ENCODE results near the gene TFF3. TPM values are rescaled to one million over a fixed set of nuclear protein-coding genes. Genes with fewer than 3 reads are reported as not detected.

TFF3 gene
- total RNA-seq, 4 donors from 2014 or later = 1.8 to 23.6 (median 11.6) TPM

GRCh38 chr21:42346866-42347600, 31.8 kb upstream of the TFF3 start:
- TF ChIP-seq, protein P1, sequence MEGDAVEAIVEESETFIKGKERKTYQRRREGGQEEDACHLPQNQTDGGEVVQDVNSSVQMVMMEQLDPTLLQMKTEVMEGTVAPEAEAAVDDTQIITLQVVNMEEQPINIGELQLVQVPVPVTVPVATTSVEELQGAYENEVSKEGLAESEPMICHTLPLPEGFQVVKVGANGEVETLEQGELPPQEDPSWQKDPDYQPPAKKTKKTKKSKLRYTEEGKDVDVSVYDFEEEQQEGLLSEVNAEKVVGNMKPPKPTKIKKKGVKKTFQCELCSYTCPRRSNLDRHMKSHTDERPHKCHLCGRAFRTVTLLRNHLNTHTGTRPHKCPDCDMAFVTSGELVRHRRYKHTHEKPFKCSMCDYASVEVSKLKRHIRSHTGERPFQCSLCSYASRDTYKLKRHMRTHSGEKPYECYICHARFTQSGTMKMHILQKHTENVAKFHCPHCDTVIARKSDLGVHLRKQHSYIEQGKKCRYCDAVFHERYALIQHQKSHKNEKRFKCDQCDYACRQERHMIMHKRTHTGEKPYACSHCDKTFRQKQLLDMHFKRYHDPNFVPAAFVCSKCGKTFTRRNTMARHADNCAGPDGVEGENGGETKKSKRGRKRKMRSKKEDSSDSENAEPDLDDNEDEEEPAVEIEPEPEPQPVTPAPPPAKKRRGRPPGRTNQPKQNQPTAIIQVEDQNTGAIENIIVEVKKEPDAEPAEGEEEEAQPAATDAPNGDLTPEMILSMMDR (IDR thresholded peaks at IDR 0.05) = no peak
- ATAC-seq (ENCODE audit: low FRiP score) (no peak), DNase-seq (ENCODE audit: low spot score) (no peak)

DNA sequence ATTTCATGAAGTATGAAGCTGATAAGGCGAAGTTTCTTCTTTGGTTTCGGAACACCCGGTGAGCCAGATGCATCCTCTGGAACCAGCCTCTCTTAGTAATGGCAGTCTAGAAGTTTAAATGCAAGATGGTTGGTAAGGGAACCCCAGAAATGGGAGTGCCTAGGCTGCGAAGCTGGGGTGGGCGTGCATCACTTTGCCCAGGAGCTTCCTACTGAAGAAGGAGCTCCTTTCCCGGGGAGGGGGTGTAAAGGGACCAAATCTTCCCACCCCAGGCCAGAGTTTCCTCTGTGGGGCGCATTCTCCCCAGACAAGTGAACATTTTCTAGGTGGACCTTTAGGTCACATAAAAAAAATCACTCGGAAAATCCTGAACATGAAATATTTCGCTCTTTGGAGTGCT, 31.2 kb upstream of the TFF3 start:
- ATAC-seq (ENCODE audit: low FRiP score) (no peak), DNase-seq (ENCODE audit: low spot score) (no peak)
- TF ChIP-seq, protein P1 (IDR thresholded peaks at IDR 0.05) = no peak

DNA sequence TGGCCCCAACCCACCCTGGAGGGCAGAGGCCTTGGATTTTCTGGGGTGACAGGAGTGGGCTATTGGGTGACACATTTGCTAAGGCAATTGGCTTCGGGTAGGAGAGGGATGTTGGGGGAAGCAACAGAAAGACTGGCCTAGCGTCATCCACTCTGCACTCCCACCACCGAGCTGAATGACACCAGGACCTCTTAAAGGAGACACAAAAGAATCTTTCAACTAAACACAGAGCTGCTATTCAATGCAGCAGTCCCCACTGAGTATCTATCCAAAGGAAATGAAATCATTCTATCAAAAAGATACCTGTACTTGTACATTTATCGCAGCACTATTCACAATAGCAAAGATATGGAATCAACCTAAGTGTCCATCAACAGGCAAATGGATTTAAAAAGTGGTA, 29.4 kb upstream of the TFF3 start:
- TF ChIP-seq, protein P1 (IDR thresholded peaks at IDR 0.05) = no peak
- no peak for DNase-seq (ENCODE audit: low spot score)

GRCh38 chr21:42343963-42344510, 28.8 kb upstream of the TFF3 start:
- DNase-seq (ENCODE audit: low spot score) = no peak
- TF ChIP-seq, protein P1 (IDR thresholded peaks at IDR 0.05) = no peak
- ATAC-seq (ENCODE audit: low FRiP score) = no peak

More for the DNA sequence above, 29.4 kb upstream of the TFF3 start:
- ATAC-seq (ENCODE audit: low FRiP score) = no peak

DNA sequence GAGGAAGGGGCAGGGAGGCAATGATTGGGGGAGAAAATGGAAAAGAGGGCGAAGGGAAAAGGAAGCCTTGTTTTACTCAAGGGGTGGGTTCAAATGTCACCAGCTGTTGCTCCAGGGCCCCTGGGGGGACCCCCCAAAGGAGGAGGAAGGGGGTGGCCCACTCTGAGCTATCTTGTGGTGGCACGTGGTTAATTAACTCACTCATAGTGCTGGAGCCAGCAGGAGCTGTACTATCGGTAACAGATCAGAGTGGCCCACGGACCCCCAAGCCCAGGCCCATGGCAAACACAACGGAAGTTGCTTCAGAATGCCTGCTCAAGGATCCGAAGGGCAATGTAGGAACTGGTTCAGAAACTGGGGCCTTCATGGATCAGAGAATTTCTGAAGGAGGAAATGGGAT, 28.3 kb upstream of the TFF3 start:
- DNase-seq (ENCODE audit: low spot score) = no peak
- no peak for ATAC-seq (ENCODE audit: low FRiP score)
- TF ChIP-seq, protein P1 (IDR thresholded peaks at IDR 0.05) = no peak

GRCh38 chr21:42343101-42343500, 27.9 kb upstream of the TFF3 start:
- DNase-seq (ENCODE audit: low spot score) (no peak), ATAC-seq (ENCODE audit: low FRiP score) (no peak)
- TF ChIP-seq, protein P1 (IDR thresholded peaks at IDR 0.05) = no peak

Measured in omental fat pad (tissue), 4 donors.